Measurements from ENCODE around the gene BTNL8. TPM values are rescaled to one million over a fixed set of nuclear protein-coding genes. Genes with fewer than 3 reads are reported as not detected.

Gene BTNL8
- total RNA-seq, 3 donors from 2014 or later (not counting 1 experiment from before 2014, with no cell fraction given) = 0.75 TPM; not detected in 2

DNA sequence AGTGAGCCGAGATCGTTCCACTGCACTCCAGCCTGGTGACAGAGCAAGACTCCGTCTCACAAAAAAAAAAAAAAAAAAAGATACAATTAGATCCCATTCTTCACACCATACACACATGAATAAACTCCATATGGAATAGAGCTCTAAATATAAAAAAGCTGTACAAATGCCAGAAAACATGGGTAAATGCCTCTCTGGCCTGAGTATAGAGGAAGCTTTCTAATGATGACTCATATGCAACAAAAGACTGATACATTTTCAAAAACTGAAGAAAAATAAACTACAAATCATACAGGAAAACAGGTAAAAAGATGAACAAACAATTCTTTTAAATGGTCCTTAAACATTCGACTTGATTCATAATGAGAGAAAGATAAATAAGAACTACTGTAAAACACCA is 46.5 kb upstream of the BTNL8 start:
- H3K4me1 ChIP-seq (ENCODE audit: control insufficient read depth, insufficient read depth, low read length) = no peaks in the 10 kb centered on the region
- DNase-seq (no peak), ATAC-seq (no peak)
- TF ChIP-seq, protein P1, sequence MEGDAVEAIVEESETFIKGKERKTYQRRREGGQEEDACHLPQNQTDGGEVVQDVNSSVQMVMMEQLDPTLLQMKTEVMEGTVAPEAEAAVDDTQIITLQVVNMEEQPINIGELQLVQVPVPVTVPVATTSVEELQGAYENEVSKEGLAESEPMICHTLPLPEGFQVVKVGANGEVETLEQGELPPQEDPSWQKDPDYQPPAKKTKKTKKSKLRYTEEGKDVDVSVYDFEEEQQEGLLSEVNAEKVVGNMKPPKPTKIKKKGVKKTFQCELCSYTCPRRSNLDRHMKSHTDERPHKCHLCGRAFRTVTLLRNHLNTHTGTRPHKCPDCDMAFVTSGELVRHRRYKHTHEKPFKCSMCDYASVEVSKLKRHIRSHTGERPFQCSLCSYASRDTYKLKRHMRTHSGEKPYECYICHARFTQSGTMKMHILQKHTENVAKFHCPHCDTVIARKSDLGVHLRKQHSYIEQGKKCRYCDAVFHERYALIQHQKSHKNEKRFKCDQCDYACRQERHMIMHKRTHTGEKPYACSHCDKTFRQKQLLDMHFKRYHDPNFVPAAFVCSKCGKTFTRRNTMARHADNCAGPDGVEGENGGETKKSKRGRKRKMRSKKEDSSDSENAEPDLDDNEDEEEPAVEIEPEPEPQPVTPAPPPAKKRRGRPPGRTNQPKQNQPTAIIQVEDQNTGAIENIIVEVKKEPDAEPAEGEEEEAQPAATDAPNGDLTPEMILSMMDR (IDR thresholded peaks at IDR 0.05) = no peak
- H3K27me3 ChIP-seq (ENCODE audit: control insufficient read depth, insufficient read depth, low read length) = no peaks in the 10 kb centered on the region
- Mint-ChIP-seq H3K36me3 (peaks cover 45% of the 10 kb centered on the region), H3K4me1 (peaks cover 18 to 22% of the 10 kb centered on the region in 2 donors), H3K27ac (no peak overlapping the region), H3K4me3 (no peak overlapping the region), H3K27me3 (ENCODE audit: low read depth in 2 of 2) (no peaks in the 10 kb centered on the region), H3K9me3 (peaks cover 3 to 10% of the 10 kb centered on the region in 2 donors)
- H3K27ac ChIP-seq (ENCODE audit: low read length) = no peak overlapping the region
- intact Hi-C loops (cut with micrococcal nuclease) = no loop called here
- no peak overlapping the region for H3K4me3 ChIP-seq (ENCODE audit: low read length)
- WGBS (ENCODE audit: insufficient coverage) = 100% methylated on average over 3 of the region's 4 CpGs
- peaks cover 28% of the 10 kb centered on the region for H3K9me3 ChIP-seq (ENCODE audit: control insufficient read depth, insufficient read depth, low read length)
- H3K36me3 ChIP-seq (ENCODE audit: control insufficient read depth, insufficient read depth, low read length) = peaks cover 32% of the 10 kb centered on the region

DNA sequence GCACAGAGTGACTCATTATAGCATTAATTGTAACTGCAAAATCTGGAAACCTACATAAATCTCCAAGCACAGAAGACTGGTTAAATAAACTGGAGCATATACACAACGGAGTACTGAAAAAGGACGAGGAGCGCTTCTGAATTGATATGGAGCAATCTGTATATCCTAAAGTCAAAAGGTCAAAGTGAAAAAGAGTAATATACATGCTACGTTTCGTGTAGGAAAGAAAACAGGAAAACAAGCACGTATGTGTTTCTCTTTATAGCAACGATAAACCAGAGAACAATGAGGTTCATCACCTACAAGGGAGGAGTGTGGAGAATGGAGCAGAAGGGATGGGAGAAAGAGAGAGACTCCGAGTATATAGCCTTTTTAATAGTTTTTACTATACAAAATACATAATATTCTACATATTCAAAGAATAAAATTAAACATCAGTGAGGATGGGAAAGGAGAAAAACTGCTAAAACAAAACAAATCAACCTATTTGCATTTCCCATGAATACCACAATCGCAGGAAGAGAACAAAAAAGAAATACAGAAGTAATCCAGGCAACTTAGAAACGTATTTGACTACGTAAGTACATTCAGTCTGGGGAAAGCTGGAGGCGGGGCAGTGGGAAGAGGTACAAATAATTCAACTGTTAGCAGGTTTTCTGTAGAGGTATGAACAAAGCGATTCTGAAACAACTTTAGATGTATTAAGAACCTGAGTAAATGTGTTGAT is 45.7 kb upstream of the BTNL8 start:
- Histone ChIP-seq H3K27ac (ENCODE audit: low read length) (no peak overlapping the region), H3K27me3 (ENCODE audit: control insufficient read depth, insufficient read depth, low read length) (no peaks in the 10 kb centered on the region), H3K9me3 (ENCODE audit: control insufficient read depth, insufficient read depth, low read length) (peaks cover 28% of the 10 kb centered on the region), H3K4me3 (ENCODE audit: low read length) (no peak overlapping the region), H3K4me1 (ENCODE audit: control insufficient read depth, insufficient read depth, low read length) (no peaks in the 10 kb centered on the region), H3K36me3 (ENCODE audit: control insufficient read depth, insufficient read depth, low read length) (peaks cover 32% of the 10 kb centered on the region)
- Mint-ChIP-seq H3K4me1 (peaks cover 15 to 16% of the 10 kb centered on the region in 2 donors), H3K36me3 (peaks cover 37% of the 10 kb centered on the region), H3K9me3 (peaks cover 3 to 5% of the 10 kb centered on the region in 2 donors), H3K27ac (no peak overlapping the region), H3K4me3 (no peak overlapping the region), H3K27me3 (ENCODE audit: low read depth in 2 of 2) (no peaks in the 10 kb centered on the region)
- TF ChIP-seq, protein P1 (IDR thresholded peaks at IDR 0.05) = no peak
- ATAC-seq (no peak), DNase-seq (no peak)
- intact Hi-C loops (cut with micrococcal nuclease) = no loop called here
- WGBS (ENCODE audit: insufficient coverage) = 85% methylated on average over 11 of the region's 13 CpGs

GRCh38 chr5:180853848-180854176 is 45.1 kb upstream of the BTNL8 start:
- no peak overlapping the region for H3K27ac ChIP-seq (ENCODE audit: low read length)
- no peak for ATAC-seq
- H3K36me3 Mint-ChIP-seq = peaks cover 34% of the 10 kb centered on the region
- peaks cover 18 to 19% of the 10 kb centered on the region in 2 donors for H3K4me1 Mint-ChIP-seq
- no peaks in the 10 kb centered on the region for H3K27me3 Mint-ChIP-seq (ENCODE audit: low read depth in 2 of 2)
- no peak for DNase-seq
- TF ChIP-seq, protein P1 (IDR thresholded peaks at IDR 0.05) = no peak
- H3K9me3 ChIP-seq (ENCODE audit: control insufficient read depth, insufficient read depth, low read length) = peaks cover 25% of the 10 kb centered on the region
- no CpG with 5 or more reads among the region's 1 CpG for WGBS (ENCODE audit: insufficient coverage)
- H3K4me1 ChIP-seq (ENCODE audit: control insufficient read depth, insufficient read depth, low read length) = no peaks in the 10 kb centered on the region
- no peak overlapping the region for H3K4me3 ChIP-seq (ENCODE audit: low read length)
- no peak overlapping the region for H3K27ac Mint-ChIP-seq
- H3K36me3 ChIP-seq (ENCODE audit: control insufficient read depth, insufficient read depth, low read length) = peaks cover 31% of the 10 kb centered on the region
- peaks cover 3 to 4% of the 10 kb centered on the region in 2 donors for H3K9me3 Mint-ChIP-seq
- H3K27me3 ChIP-seq (ENCODE audit: control insufficient read depth, insufficient read depth, low read length) = no peaks in the 10 kb centered on the region
- intact Hi-C loops (cut with micrococcal nuclease) = no loop called here
- no peak overlapping the region for H3K4me3 Mint-ChIP-seq

DNA sequence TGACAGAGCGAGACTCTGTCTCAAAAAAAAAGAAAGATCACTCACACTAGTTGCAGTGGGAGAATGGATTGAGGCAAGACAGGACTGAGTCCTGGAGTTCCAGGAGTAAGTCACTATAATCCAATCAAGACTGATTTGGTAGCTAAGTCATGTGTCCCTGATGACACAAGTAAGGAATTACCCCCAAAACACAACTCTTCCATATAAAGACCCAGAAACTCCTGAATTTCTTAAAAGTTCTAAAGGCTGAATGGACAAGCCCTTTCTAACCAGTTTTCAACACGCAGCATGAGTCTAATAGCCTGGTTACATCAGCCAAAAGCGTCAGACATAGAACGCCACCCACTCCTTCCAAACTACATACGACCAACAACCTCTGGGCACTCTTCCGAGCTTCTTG is 40.4 kb upstream of the BTNL8 start:
- peaks cover 6% of the 10 kb centered on the region for H3K36me3 Mint-ChIP-seq

More for the DNA sequence above, 40.4 kb upstream of the BTNL8 start:
- Histone ChIP-seq H3K27me3 (ENCODE audit: control insufficient read depth, insufficient read depth, low read length) (no peaks in the 10 kb centered on the region), H3K9me3 (ENCODE audit: control insufficient read depth, insufficient read depth, low read length) (no peaks in the 10 kb centered on the region), H3K27ac (ENCODE audit: low read length) (no peak overlapping the region), H3K36me3 (ENCODE audit: control insufficient read depth, insufficient read depth, low read length) (peaks cover 6% of the 10 kb centered on the region), H3K4me1 (ENCODE audit: control insufficient read depth, insufficient read depth, low read length) (peaks cover 9% of the 10 kb centered on the region), H3K4me3 (ENCODE audit: low read length) (no peak overlapping the region)
- peak overlapping the region; percentile 89 to 90 for H3K27ac Mint-ChIP-seq
- no peak for DNase-seq
- no peak overlapping the region for H3K4me3 Mint-ChIP-seq
- intact Hi-C loops (cut with micrococcal nuclease) = no loop called here
- H3K4me1 Mint-ChIP-seq = peaks cover 37 to 41% of the 10 kb centered on the region in 2 donors
- TF ChIP-seq, protein P1 (IDR thresholded peaks at IDR 0.05) = no peak
- H3K9me3 Mint-ChIP-seq = no peaks in the 10 kb centered on the region
- no peaks in the 10 kb centered on the region for H3K27me3 Mint-ChIP-seq (ENCODE audit: low read depth in 2 of 2)
- 98% methylated on average over 6 of the region's 6 CpGs for WGBS (ENCODE audit: insufficient coverage)
- ATAC-seq = no peak
